PC-3 (cell line): ENCODE measurements around the gene TAX1BP3. TPM values are rescaled to one million over a fixed set of nuclear protein-coding genes. Genes with fewer than 3 reads are reported as not detected.

ENCODE experiments used
- ATAC-seq: fragments of 200-7000 bp; cut with Tn5 transposase; 2 replicates; pipeline ENCODE4 v1.9.1; 2020; ENCODE audit warnings: mild to moderate bottlenecking, moderate library complexity
- BruUV-seq: library from RNA; stranded (reverse); fragments of 400-500 nt; replicated peaks from 2 replicates; lab custom pipeline; 2021; lab: Mats Ljungman, UMichigan
- CTCF ChIA-PET: fragments of 300-600 bp; sonication (Branson Sonifier 250); formaldehyde crosslinking; loops from one replicate; lab custom pipeline; 2022; ENCODE audit warnings: antibody characterized with exemption; lab: Charles Lee
- POLR2A ChIA-PET: fragments of 300-600 bp; sonication (Branson Sonifier 250); formaldehyde crosslinking; loops from one replicate; lab custom pipeline; 2022; ENCODE audit warnings: antibody characterized with exemption; ENCODE audit not compliant: unreplicated experiment; lab: Charles Lee
- DNase-seq: peaks from one replicate; pipeline ENCODE4 v3.0.0-alpha.2; 2015
- H2AFZ ChIP-seq: fragments of 300-600 bp; sonication (generic); 2 replicates; pipeline ENCODE4 v1.6.0; 2016; ENCODE audit warnings: antibody characterized with exemption, low read length
- H3F3A ChIP-seq: fragments of 300-600 bp; sonication (generic); one replicate; pipeline ENCODE4 v1.6.0; 2017; ENCODE audit warnings: antibody characterized with exemption, low read length, control low read depth, mild to moderate bottlenecking; ENCODE audit not compliant: unreplicated experiment
- H3K27ac ChIP-seq: fragments of 300-600 bp; sonication (generic); 2 replicates; pipeline ENCODE4 v1.5.1; 2016; ENCODE audit warnings: mild to moderate bottlenecking, low read length
- H3K27me3 ChIP-seq: fragments of 300-600 bp; sonication (generic); 2 replicates; pipeline ENCODE4 v1.6.1; 2016; ENCODE audit warnings: low read length, mixed read lengths
- H3K36me3 ChIP-seq: fragments of 300-600 bp; sonication (generic); 2 replicates; pipeline ENCODE4 v1.6.1; 2016; ENCODE audit warnings: low read depth, mixed run types, low read length, mixed read lengths
- H3K4me1 ChIP-seq: fragments of 300-600 bp; sonication (generic); 2 replicates; pipeline ENCODE4 v1.5.1; 2016; ENCODE audit warnings: low read length; ENCODE audit not compliant: insufficient read depth
- H3K4me2 ChIP-seq: fragments of 300-600 bp; sonication (generic); 2 replicates; pipeline ENCODE4 v1.6.0; 2016; ENCODE audit warnings: low read length
- H3K4me3 ChIP-seq: fragments of 300-600 bp; sonication (generic); 2 replicates; pipeline ENCODE4 v1.5.1; 2016; ENCODE audit warnings: mild to moderate bottlenecking, low read length, mixed read lengths
- H3K79me2 ChIP-seq: fragments of 300-600 bp; sonication (generic); 2 replicates; pipeline ENCODE4 v1.6.1; 2017; ENCODE audit warnings: low read length, mixed read lengths
- H3K9ac ChIP-seq: fragments of 300-600 bp; sonication (generic); 2 replicates; pipeline ENCODE4 v1.6.0; 2016; ENCODE audit warnings: mild to moderate bottlenecking, low read length
- H3K9me2 ChIP-seq: fragments of 300-600 bp; sonication (generic); replicated peaks from 2 replicates; pipeline ENCODE4 v1.6.1; 2016; ENCODE audit warnings: mixed run types, low read length, mixed read lengths
- H3K9me3 ChIP-seq: fragments of 300-600 bp; sonication (generic); 2 replicates; pipeline ENCODE4 v1.6.1; 2016; ENCODE audit warnings: low read length, mixed read lengths
- H4K20me1 ChIP-seq: fragments of 300-600 bp; sonication (generic); 2 replicates; pipeline ENCODE4 v1.6.1; 2016; ENCODE audit warnings: low read length, mixed read lengths
- CTCF ChIP-seq: fragments of 300-600 bp; sonication (generic); conservative IDR thresholded peaks from 2 replicates; pipeline ENCODE4 v1.5.1; 2017; ENCODE audit warnings: antibody characterized with exemption, low read depth, mild to moderate bottlenecking, low read length
- EZH2 ChIP-seq: fragments of 300-600 bp; sonication (generic); IDR thresholded peaks from one replicate; pipeline ENCODE4 v1.6.1; 2017; ENCODE audit warnings: antibody characterized with exemption, mild to moderate bottlenecking, low read length; ENCODE audit not compliant: unreplicated experiment
- EZH2phosphoT487 ChIP-seq: fragments of 300-600 bp; sonication (generic); IDR thresholded peaks from 2 replicates; pipeline ENCODE4 v1.6.1; 2018; ENCODE audit warnings: mild to moderate bottlenecking, antibody characterized with exemption, low read length, borderline replicate concordance
- intact Hi-C: fragments of 100-400 bp; cut with micrococcal nuclease; formaldehyde crosslinking; loops from 2 replicates; pipeline ENCODE4 v1.9.0; 2023
- total RNA-seq: library from RNA; depleted of rRNA; stranded (reverse); fragments of >200 nt; gene quantifications from 2 replicates; pipeline ENCODE4 v1.2.3, GENCODE V29; 2014

Gene TAX1BP3
- total RNA-seq, 1 experiment from 2014 or later, result 87.7 TPM

GRCh38 chr17:3656755-3657587 is 11.4 kb downstream of the TAX1BP3 start:
- Histone ChIP-seq H3F3A (no peaks in the 10 kb centered on the region), H3K4me1 (peaks cover 9% of the 10 kb centered on the region), H3K36me3 (no peaks in the 10 kb centered on the region), H4K20me1 (no peaks in the 10 kb centered on the region), H3K79me2 (no peaks in the 10 kb centered on the region), H3K9me3 (no peaks in the 10 kb centered on the region), H3K4me2 (no peak overlapping the region), H3K9ac (no peak overlapping the region), H3K9me2 (no peaks in the 10 kb centered on the region), H2AFZ (no peak overlapping the region), H3K4me3 (no peak overlapping the region), H3K27ac (no peak overlapping the region), H3K27me3 (no peaks in the 10 kb centered on the region)
- BruUV-seq, result no TSS peak
- TF ChIP-seq EZH2, result no peak
- TF ChIP-seq CTCF, result no peak
- no peak for TF ChIP-seq EZH2phosphoT487
- DNase-seq (no peak), ATAC-seq (no peak)
- CTCF ChIA-PET, result interaction anchor here (0.7 kb wide), 1 partner anchor 9 kb away, joined by 7 read pairs; no protein-coding TSS in a partner anchor
- POLR2A ChIA-PET, result no interaction called here
- intact Hi-C loops, result no loop called here

- POLR2A ChIA-PET, result no interaction called here
- H3K4me3 ChIP-seq, result no peak overlapping the region
Observed at GRCh38 chr17:3656353-3656752, 12.0 kb downstream of the TAX1BP3 start.

More at GRCh38 chr17:3656353-3656752, 12.0 kb downstream of the TAX1BP3 start:
- Histone ChIP-seq H3K9me2 (no peaks in the 10 kb centered on the region), H3K4me2 (no peak overlapping the region), H3K27ac (no peak overlapping the region), H3K79me2 (no peaks in the 10 kb centered on the region), H3F3A (no peaks in the 10 kb centered on the region), H3K36me3 (no peaks in the 10 kb centered on the region), H4K20me1 (no peaks in the 10 kb centered on the region), H3K4me1 (peaks cover 9% of the 10 kb centered on the region), H3K9me3 (no peaks in the 10 kb centered on the region), H2AFZ (no peak overlapping the region), H3K27me3 (no peaks in the 10 kb centered on the region), H3K9ac (no peak overlapping the region)
- CTCF ChIA-PET, result interaction anchor here (0.7 kb wide), 1 partner anchor 9 kb away, joined by 7 read pairs; no protein-coding TSS in a partner anchor
- DNase-seq (no peak), ATAC-seq (no peak)
- BruUV-seq, result no TSS peak
- intact Hi-C loops, result no loop called here
- TF ChIP-seq EZH2 (no peak), CTCF (no peak), EZH2phosphoT487 (no peak)
